Suprapubic skin (tissue), 4 donors: ENCODE results near the gene ACOX1. TPM values are rescaled to one million over a fixed set of nuclear protein-coding genes. Genes with fewer than 3 reads are reported as not detected.

ENCODE experiments used
- DNase-seq, 2 donors: peaks; one replicate each; pipeline ENCODE4 v3.0.0-alpha.2; 2019; ENCODE audit warnings: low spot score in 2 of 2
- H3K27ac ChIP-seq: fragments of 200-600 bp; sonication (generic); one replicate; pipeline ENCODE4 v1.5.1; 2019
- H3K27me3 ChIP-seq: fragments of 200-600 bp; sonication (generic); one replicate; pipeline ENCODE4 v1.5.1; 2019
- H3K36me3 ChIP-seq: fragments of 200-600 bp; sonication (generic); one replicate; pipeline ENCODE4 v1.5.1; 2019
- H3K4me1 ChIP-seq: fragments of 200-600 bp; sonication (generic); one replicate; pipeline ENCODE4 v1.5.1; 2019
- H3K4me3 ChIP-seq: fragments of 200-600 bp; sonication (generic); one replicate; pipeline ENCODE4 v1.5.1; 2019; ENCODE audit warnings: mild to moderate bottlenecking
- H3K9me3 ChIP-seq: fragments of 200-600 bp; sonication (generic); one replicate; pipeline ENCODE4 v1.5.1; 2019
- CTCF ChIP-seq, 2 donors: fragments of 200-600 bp in 1 of 2; fragments of 450-650 bp in 1 of 2; sonication (generic) in 1 of 2; IDR thresholded peaks; one replicate each; pipeline ENCODE4 v1.5.1; 2016 to 2019; ENCODE audit warnings: antibody characterized with exemption in 2 of 2, mild to moderate bottlenecking in 1 of 2, moderate library complexity in 1 of 2
- EP300 ChIP-seq: sonication (generic); formaldehyde crosslinking; IDR thresholded peaks from one replicate; pipeline ENCODE4 v1.6.1; 2017; ENCODE audit warnings: antibody characterized with exemption
- POLR2A ChIP-seq, 2 donors: fragments of 450-650 bp; IDR thresholded peaks; one replicate each; pipeline ENCODE4 v1.6.1; 2017; ENCODE audit warnings: antibody characterized with exemption in 2 of 2, mild to moderate bottlenecking in 2 of 2, moderate library complexity in 2 of 2
- POLR2AphosphoS5 ChIP-seq, 3 donors: sonication (generic); formaldehyde crosslinking; IDR thresholded peaks; one replicate each; pipeline ENCODE4 v1.6.1; 2017; ENCODE audit warnings: antibody characterized with exemption in 3 of 3
- WGBS: methylation state at CpG from one replicate; pipeline ENCODE4 v1.1.5; 2018; 5-methylcytosine and 5-hydroxymethylcytosine counted together
- total RNA-seq, 4 donors: library from RNA; depleted of rRNA; stranded (reverse); fragments of >200 nt; gene quantifications; one replicate each; pipeline ENCODE4 v1.1.0, GENCODE V29; 2016

Gene ACOX1
- total RNA-seq, 4 donors from 2014 or later = 59.6 to 89.7 (median 71.5) TPM

DNA sequence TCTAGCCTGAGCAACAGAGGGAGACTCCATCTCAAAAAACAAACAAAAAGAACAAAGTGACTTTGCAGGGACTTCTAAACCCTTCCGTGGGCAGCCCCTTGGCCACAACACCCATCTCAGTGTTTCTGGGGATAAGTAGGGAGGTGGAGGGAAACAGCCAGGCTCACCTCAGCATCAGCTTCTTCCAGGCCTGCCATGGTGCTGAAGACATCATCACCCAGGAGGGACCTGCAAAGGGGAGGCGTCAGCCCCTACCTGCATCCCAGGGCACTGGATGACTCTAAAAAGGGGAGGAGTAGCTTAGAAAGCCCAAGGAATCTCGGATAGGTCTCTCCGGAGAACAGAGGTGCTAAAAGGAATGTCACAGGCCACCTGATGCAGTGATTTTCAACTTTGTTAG, 47.9 kb downstream of the ACOX1 start:
- Histone ChIP-seq H3K27ac (no peak overlapping the region), H3K9me3 (no peaks in the 10 kb centered on the region), H3K27me3 (no peaks in the 10 kb centered on the region), H3K4me1 (peaks cover 9% of the 10 kb centered on the region), H3K36me3 (no peaks in the 10 kb centered on the region), H3K4me3 (no peak overlapping the region)
- no peak for TF ChIP-seq EP300
- TF ChIP-seq POLR2AphosphoS5 (IDR thresholded peaks at IDR 0.05) = no peak
- no peak for TF ChIP-seq POLR2A (IDR thresholded peaks at IDR 0.05)
- TF ChIP-seq CTCF (IDR thresholded peaks at IDR 0.05) = no peak
- DNase-seq = no peak
- 95% methylated on average over 4 of the region's 4 CpGs for WGBS

DNA sequence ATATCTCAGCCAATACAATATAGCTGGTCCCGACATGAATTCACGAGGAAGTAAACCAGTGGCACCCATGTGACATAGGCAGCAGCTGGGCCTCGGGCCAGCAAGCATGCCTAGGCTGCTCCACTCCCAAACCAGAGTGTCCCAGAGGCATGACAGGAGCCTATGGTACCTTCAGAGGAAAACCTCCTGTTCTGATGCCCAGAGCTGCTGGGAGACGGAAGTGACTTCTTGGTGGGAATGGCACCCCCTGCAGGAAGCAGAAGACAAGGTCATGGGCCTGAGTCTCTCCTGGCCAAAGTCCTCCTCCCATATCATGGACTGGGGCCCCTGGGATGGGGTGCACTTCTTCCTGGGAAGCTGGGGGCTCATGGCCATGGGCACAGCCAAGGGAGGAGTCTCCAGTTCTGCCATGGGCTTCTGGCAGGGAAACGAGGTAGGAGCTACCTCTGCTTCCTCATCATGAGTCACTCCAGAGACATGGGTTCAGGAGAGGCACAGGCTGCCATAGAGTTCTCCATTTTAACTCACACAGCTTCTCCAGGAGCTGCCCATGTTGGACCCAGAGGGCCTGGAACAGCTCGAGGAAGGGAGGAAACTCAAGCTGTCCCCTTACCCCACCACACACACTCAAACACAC, 51.6 kb downstream of the ACOX1 start:
- DNase-seq = no peak
- TF ChIP-seq EP300 (no peak), CTCF (IDR thresholded peaks at IDR 0.05) (peak; percentile 5 to 31)
- peaks cover 7% of the 10 kb centered on the region for H3K36me3 ChIP-seq
- no peaks in the 10 kb centered on the region for H3K9me3 ChIP-seq
- no peak overlapping the region for H3K4me3 ChIP-seq
- peak overlapping the region; percentile 75 for H3K27ac ChIP-seq
- peaks cover 17% of the 10 kb centered on the region for H3K4me1 ChIP-seq
- WGBS = 51% methylated on average over 4 of the region's 6 CpGs
- no peaks in the 10 kb centered on the region for H3K27me3 ChIP-seq

DNA sequence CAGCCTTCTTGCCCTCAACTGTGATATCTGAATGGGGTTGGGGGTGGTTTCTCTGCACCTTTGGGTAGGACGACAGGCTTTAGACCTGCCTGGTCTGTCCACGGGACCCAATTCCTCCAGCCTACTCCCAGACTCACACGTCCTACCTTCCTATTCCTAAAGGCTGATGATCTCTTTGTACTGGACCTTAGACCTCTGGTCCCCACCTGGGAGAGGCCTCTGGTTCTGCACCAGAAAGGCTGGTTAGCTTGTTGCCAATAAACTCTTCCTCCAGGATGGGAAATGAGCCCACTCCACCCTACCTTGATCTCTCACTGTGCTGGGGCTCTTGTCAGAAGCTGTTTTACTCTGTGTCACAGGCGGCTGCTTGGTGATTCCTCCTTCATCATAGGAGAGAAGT, 52.5 kb downstream of the ACOX1 start:
- H3K4me1 ChIP-seq = peaks cover 17% of the 10 kb centered on the region
- no peaks in the 10 kb centered on the region for H3K27me3 ChIP-seq
- H3K36me3 ChIP-seq = peaks cover 13% of the 10 kb centered on the region
- H3K27ac ChIP-seq = peak overlapping the region; percentile 75
- DNase-seq = no peak
- TF ChIP-seq POLR2AphosphoS5 (IDR thresholded peaks at IDR 0.05) (no peak), CTCF (IDR thresholded peaks at IDR 0.05) (no peak), POLR2A (IDR thresholded peaks at IDR 0.05) (no peak), EP300 (no peak)
- WGBS = 74% methylated on average over 4 of the region's 4 CpGs
- H3K9me3 ChIP-seq = no peaks in the 10 kb centered on the region
- H3K4me3 ChIP-seq = no peak overlapping the region

DNA sequence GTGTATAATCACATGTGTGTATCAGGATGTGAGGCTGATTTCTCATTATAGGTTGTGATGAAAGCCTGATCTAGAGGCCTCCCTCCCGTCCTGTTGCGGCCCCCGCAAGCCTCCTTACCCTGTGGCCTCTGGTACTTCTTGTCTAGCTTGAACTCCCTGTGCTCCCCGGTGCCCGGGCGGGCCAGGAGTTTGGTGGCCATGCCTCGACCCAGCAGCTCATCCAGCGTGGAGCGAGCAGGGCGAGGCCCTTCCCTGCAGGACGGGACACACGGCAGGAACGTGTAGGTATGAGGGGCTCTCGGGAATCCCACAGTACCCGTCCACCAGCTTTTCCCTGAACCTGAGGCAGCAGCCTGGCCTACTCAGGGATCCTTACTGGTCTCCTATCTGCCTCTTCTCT, 53.1 kb downstream of the ACOX1 start:
- no peaks in the 10 kb centered on the region for H3K27me3 ChIP-seq
- WGBS = 80% methylated on average over 15 of the region's 15 CpGs
- H3K9me3 ChIP-seq = no peaks in the 10 kb centered on the region
- TF ChIP-seq CTCF (IDR thresholded peaks at IDR 0.05) = no peak
- no peak for TF ChIP-seq POLR2AphosphoS5 (IDR thresholded peaks at IDR 0.05)
- TF ChIP-seq POLR2A (IDR thresholded peaks at IDR 0.05) = no peak
- no peak for TF ChIP-seq EP300
- no peak overlapping the region for H3K4me3 ChIP-seq
- H3K36me3 ChIP-seq = peaks cover 13% of the 10 kb centered on the region
- peaks cover 17% of the 10 kb centered on the region for H3K4me1 ChIP-seq
- H3K27ac ChIP-seq = no peak overlapping the region
- no peak for DNase-seq

DNA sequence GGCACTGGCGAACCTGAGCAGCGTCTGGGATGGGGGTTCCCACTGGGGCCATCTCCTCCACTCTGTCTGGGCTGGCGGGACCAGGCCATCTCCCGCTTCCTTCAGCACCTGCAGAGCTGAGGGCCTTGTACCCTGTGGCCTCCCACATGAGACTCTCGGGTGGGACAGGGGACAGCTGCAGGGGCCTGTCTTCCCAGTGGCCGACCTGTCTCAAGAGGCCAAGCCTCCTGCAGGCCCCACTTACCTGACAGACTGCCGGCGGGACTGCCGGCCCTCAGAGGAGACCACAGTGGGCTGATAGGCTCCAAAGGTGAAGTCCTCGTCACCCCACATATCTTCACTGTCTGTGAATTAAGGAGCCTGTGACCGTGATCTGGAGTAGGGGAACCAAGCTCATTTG, 53.9 kb downstream of the ACOX1 start:
- H3K27ac ChIP-seq = no peak overlapping the region
- H3K4me1 ChIP-seq = peaks cover 17% of the 10 kb centered on the region
- H3K9me3 ChIP-seq = no peaks in the 10 kb centered on the region
- H3K36me3 ChIP-seq = peaks cover 14% of the 10 kb centered on the region
- no peak overlapping the region for H3K4me3 ChIP-seq
- no peaks in the 10 kb centered on the region for H3K27me3 ChIP-seq
- no peak for DNase-seq
- TF ChIP-seq POLR2A (IDR thresholded peaks at IDR 0.05) (no peak), CTCF (IDR thresholded peaks at IDR 0.05) (no peak)
- 90% methylated on average over 7 of the region's 11 CpGs for WGBS
